Measurements from ENCODE around the gene TTLL13. TPM values are rescaled to one million over a fixed set of nuclear protein-coding genes. Genes with fewer than 3 reads are reported as not detected.

TTLL13 gene
- total RNA-seq, 1 experiment from 2014 or later: 1.0 TPM

DNA sequence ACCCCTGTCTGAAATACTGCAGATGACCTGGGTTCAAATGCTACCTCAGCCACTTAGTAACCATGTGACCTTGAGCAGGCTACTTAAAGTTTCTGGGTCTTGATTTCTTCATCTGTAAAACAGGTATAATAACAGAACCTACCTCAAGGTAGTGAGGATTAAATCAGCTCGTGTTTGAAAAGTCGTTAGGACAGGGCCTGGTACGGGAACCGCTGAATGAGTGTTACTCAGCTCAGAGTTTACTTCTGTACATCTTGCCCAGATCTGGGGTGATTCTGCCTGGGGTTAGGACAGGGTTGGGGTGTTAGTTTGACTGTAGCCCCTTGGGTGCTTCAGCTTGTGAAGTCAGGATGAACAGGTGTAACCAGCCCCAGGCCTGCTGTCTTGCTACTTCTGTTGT, 46.4 kb upstream of the TTLL13 start:
- POLR2A ChIA-PET: no interaction called here

More for the DNA sequence above, 46.4 kb upstream of the TTLL13 start:
- ATAC-seq (no peak), DNase-seq (ENCODE audit: low read depth, low spot score) (no peak)
- H3K9ac ChIP-seq (ENCODE audit: low read length): peak overlapping the region; percentile 89
- CTCF ChIA-PET: interaction anchor here (1.3 kb wide), 1 partner anchor 12 kb away, joined by 6 read pairs; no protein-coding TSS in a partner anchor
- H3K36me3 ChIP-seq (ENCODE audit: control insufficient read depth in 1 of 2, insufficient read depth in 2 of 2, low read length in 2 of 2): peaks cover 2 to 21% of the 10 kb centered on the region in 2 experiments; a peak in 3 of 4 replicates
- H3K4me2 ChIP-seq (ENCODE audit: low read length): peak overlapping the region; percentile 94
- H3K4me1 ChIP-seq (ENCODE audit: control insufficient read depth in 1 of 2, insufficient read depth in 2 of 2, low read length in 2 of 2): peaks cover 18 to 64% of the 10 kb centered on the region in 2 experiments; a peak in 3 of 4 replicates
- no peaks in the 10 kb centered on the region for H3K9me2 ChIP-seq (ENCODE audit: insufficient read depth)
- no peaks in the 10 kb centered on the region for H3K27me3 ChIP-seq (ENCODE audit: insufficient read depth, low read length)
- intact Hi-C loops (cut with micrococcal nuclease): no loop called here
- H3K9me3 ChIP-seq (ENCODE audit: control insufficient read depth in 1 of 2, insufficient read depth in 1 of 2, low read depth in 1 of 2, low read length in 2 of 2): no peaks in the 10 kb centered on the region
- H4K20me1 ChIP-seq (ENCODE audit: insufficient read depth): no peaks in the 10 kb centered on the region
- no peak overlapping the region; the same call in 1 of the 2 replicates for H3K27ac ChIP-seq (ENCODE audit: low read depth, low read length)
- RAD21 ChIA-PET (ENCODE audit: low non-redundant PET in 1 of 2, low total read pairs in 2 of 2, uncharacterized antibody in 2 of 2, unreplicated experiment in 2 of 2): no interaction called here
- H3K79me2 ChIP-seq (ENCODE audit: insufficient read depth, low read length): peaks cover 65% of the 10 kb centered on the region
- H3K4me3 ChIP-seq (replicated peaks in 1 of 2; ENCODE audit: low read depth in 1 of 2, low read length in 2 of 2): peak overlapping the region; percentile 84 to 97; a peak in 3 of 4 replicates
- no peak overlapping the region for H2AFZ ChIP-seq (ENCODE audit: low read depth, low read length, poor library complexity, severe bottlenecking)
- no peak for TF ChIP-seq ZNF274 (IDR thresholded peaks at IDR 0.05; ENCODE audit: low read depth, low read length)
- no peak for TF ChIP-seq TCF7L2 (IDR thresholded peaks at IDR 0.05; ENCODE audit: borderline replicate concordance, extremely low read depth, insufficient read depth, insufficient read length)
- no peak for TF ChIP-seq EZH2 (IDR thresholded peaks at IDR 0.05)
- no peak for TF ChIP-seq SRF (IDR thresholded peaks at IDR 0.05; ENCODE audit: low read depth)
- no peak for TF ChIP-seq CBX3 (IDR thresholded peaks at IDR 0.05; ENCODE audit: low read depth)
- TF ChIP-seq REST (IDR thresholded peaks at IDR 0.05; ENCODE audit: low read depth): no peak
- no peak for TF ChIP-seq ZFX (IDR thresholded peaks at IDR 0.05)
- no peak for TF ChIP-seq EGR1 (IDR thresholded peaks at IDR 0.05; ENCODE audit: low read depth)
- TF ChIP-seq, protein P1, sequence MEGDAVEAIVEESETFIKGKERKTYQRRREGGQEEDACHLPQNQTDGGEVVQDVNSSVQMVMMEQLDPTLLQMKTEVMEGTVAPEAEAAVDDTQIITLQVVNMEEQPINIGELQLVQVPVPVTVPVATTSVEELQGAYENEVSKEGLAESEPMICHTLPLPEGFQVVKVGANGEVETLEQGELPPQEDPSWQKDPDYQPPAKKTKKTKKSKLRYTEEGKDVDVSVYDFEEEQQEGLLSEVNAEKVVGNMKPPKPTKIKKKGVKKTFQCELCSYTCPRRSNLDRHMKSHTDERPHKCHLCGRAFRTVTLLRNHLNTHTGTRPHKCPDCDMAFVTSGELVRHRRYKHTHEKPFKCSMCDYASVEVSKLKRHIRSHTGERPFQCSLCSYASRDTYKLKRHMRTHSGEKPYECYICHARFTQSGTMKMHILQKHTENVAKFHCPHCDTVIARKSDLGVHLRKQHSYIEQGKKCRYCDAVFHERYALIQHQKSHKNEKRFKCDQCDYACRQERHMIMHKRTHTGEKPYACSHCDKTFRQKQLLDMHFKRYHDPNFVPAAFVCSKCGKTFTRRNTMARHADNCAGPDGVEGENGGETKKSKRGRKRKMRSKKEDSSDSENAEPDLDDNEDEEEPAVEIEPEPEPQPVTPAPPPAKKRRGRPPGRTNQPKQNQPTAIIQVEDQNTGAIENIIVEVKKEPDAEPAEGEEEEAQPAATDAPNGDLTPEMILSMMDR (IDR thresholded peaks at IDR 0.05 in 2 of 3, conservative IDR thresholded peaks at IDR 0.05 in 1 of 3; ENCODE audit: borderline replicate concordance in 1 of 3, insufficient read depth in 1 of 3, low read depth in 2 of 3, low read length in 2 of 3): no peak
- TF ChIP-seq, protein P2, sequence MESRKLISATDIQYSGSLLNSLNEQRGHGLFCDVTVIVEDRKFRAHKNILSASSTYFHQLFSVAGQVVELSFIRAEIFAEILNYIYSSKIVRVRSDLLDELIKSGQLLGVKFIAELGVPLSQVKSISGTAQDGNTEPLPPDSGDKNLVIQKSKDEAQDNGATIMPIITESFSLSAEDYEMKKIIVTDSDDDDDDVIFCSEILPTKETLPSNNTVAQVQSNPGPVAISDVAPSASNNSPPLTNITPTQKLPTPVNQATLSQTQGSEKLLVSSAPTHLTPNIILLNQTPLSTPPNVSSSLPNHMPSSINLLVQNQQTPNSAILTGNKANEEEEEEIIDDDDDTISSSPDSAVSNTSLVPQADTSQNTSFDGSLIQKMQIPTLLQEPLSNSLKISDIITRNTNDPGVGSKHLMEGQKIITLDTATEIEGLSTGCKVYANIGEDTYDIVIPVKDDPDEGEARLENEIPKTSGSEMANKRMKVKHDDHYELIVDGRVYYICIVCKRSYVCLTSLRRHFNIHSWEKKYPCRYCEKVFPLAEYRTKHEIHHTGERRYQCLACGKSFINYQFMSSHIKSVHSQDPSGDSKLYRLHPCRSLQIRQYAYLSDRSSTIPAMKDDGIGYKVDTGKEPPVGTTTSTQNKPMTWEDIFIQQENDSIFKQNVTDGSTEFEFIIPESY (IDR thresholded peaks at IDR 0.05; ENCODE audit: extremely low read depth, insufficient replicate concordance, low read length): no peak
- TF ChIP-seq RAD21 (IDR thresholded peaks at IDR 0.05; ENCODE audit: low read depth): no peak
- TF ChIP-seq, protein P3, sequence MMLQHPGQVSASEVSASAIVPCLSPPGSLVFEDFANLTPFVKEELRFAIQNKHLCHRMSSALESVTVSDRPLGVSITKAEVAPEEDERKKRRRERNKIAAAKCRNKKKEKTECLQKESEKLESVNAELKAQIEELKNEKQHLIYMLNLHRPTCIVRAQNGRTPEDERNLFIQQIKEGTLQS (IDR thresholded peaks at IDR 0.05): no peak
- TF ChIP-seq JUND (IDR thresholded peaks at IDR 0.05): no peak
- no peak for TF ChIP-seq POLR2A (IDR thresholded peaks at IDR 0.05; ENCODE audit: borderline replicate concordance, extremely low read depth, insufficient read depth, insufficient read length)
- no peak for TF ChIP-seq CEBPB (IDR thresholded peaks at IDR 0.05; ENCODE audit: low read depth)
- TF ChIP-seq, protein P4, sequence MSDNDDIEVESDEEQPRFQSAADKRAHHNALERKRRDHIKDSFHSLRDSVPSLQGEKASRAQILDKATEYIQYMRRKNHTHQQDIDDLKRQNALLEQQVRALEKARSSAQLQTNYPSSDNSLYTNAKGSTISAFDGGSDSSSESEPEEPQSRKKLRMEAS (IDR thresholded peaks at IDR 0.05): no peak
- TF ChIP-seq YY1 (IDR thresholded peaks at IDR 0.05; ENCODE audit: extremely low read depth, insufficient replicate concordance, low read depth, low read length): no peak
- no TSS peak for BruUV-seq (replicated peaks)
